Heart right ventricle (tissue), 16 donors: ENCODE results near the gene YWHAB. TPM values are rescaled to one million over a fixed set of nuclear protein-coding genes. Genes with fewer than 3 reads are reported as not detected.

Source experiments
- ATAC-seq, 8 donors: fragments of 200-7000 bp; cut with Tn5 transposase; one replicate each; pipeline ENCODE4 v1.9.1; 2020; ENCODE audit warnings: mild to moderate bottlenecking in 8 of 8, moderate library complexity in 8 of 8, moderate number of reproducible peaks in 1 of 8
- DNase-seq, 2 donors: peaks; one replicate each; pipeline ENCODE4 v3.0.0-alpha.2; 2020
- H3K27ac ChIP-seq, 10 donors: fragments of 200-600 bp; sonication (generic) in 2 of 10; one replicate each; pipeline versions ENCODE4 v1.5.0 to v1.8.0; 2020 to 2022; ENCODE audit warnings: mild to moderate bottlenecking in 3 of 10
- H3K27me3 ChIP-seq, 7 donors: fragments of 200-600 bp; one replicate each; pipeline ENCODE4 v1.8.0; 2021 to 2022; ENCODE audit warnings: mild to moderate bottlenecking in 2 of 7
- H3K36me3 ChIP-seq, 9 donors: fragments of 200-600 bp; sonication (generic) in 1 of 9; one replicate each; pipeline versions ENCODE4 v1.5.0 to v1.8.0; 2020 to 2022; ENCODE audit warnings: mild to moderate bottlenecking in 2 of 9
- H3K4me1 ChIP-seq, 9 donors: fragments of 200-600 bp; sonication (generic) in 1 of 9; one replicate each; pipeline versions ENCODE4 v1.5.0 to v1.8.0; 2020 to 2022; ENCODE audit warnings: mild to moderate bottlenecking in 4 of 9
- H3K4me3 ChIP-seq, 10 donors: fragments of 200-600 bp; sonication (generic) in 2 of 10; one replicate each; pipeline versions ENCODE4 v1.5.0 to v1.8.0; 2020 to 2022; ENCODE audit warnings: mild to moderate bottlenecking in 7 of 10, moderate library complexity in 2 of 10
- H3K9me3 ChIP-seq, 11 donors: fragments of 200-600 bp in 10 of 11; sonication (generic) in 2 of 11; one replicate each; pipeline versions ENCODE4 v1.5.0 to v1.8.0; 2013 to 2022; ENCODE audit warnings: mild to moderate bottlenecking in 2 of 11, control low read depth in 1 of 11, moderate library complexity in 1 of 11
- CTCF ChIP-seq, 9 donors: fragments of 200-600 bp; sonication (generic) in 2 of 9; IDR thresholded peaks; one replicate each; pipeline versions ENCODE4 v1.5.0 to v1.8.0; 2021 to 2022; ENCODE audit warnings: antibody characterized with exemption in 9 of 9, mild to moderate bottlenecking in 5 of 9, moderate library complexity in 1 of 9
- WGBS, 2 donors: extraction: QIAGEN DNeasy Blood & Tissue Kit; methylation state at CpG; one replicate each; pipeline ENCODE4 v1.1.7; 2013; ENCODE audit warnings: inconsistent platforms in 1 of 2; 5-methylcytosine and 5-hydroxymethylcytosine counted together
- intact Hi-C, 10 donors: fragments of 100-400 bp; cut with DNase I; formaldehyde crosslinking; loops; one replicate each; pipeline versions ENCODE4 v1.11.1 to v1.14.2; 2022
- polyA plus RNA-seq, 2 donors: library from polyadenylated mRNA; stranded (reverse); fragments of 200-250 nt; gene quantifications; one replicate each; pipeline ENCODE4 v1.2.3, GENCODE V29; 2013
- total RNA-seq, 10 donors: library from RNA; stranded (reverse); fragmentation: NEBNext Ultra II Directional in 3 of 10; extraction: Animal tissue kit (Norgen Biotek cat#: 25700) in 3 of 10; gene quantifications; one replicate each; pipeline versions ENCODE4 v1.2.1 to v1.2.4, GENCODE V29; 2021 to 2023
- donor health status: Arrhythmogenic right ventricular cardiomyopathy.
- donor health status: ischemic (EF 13 %, LVEDD 7.1; RV severe dilation, severe dysfunction).
- donor health status: healthy with polysubstance abuse.
- donor health status: DM: no; HTN: yes; CAD: no.
- donor health status: DM: no; HTN: no; CAD: no.
- donor health status: ischemic (EF 25% LVEDD 6.9; RV normal size, moderate dysfunction).
- donor health status: ischemic (EF 25% LVEDD 5.7; RV mildly dilated, moderate dysfunction).
- donor health status: healthy.
- donor health status: DM: yes; HTN: yes; CAD: no.
- donor health status: Ischemic cardiomyopathy.
- donor health status: ischemic (EF 35%, LVEDD 5.7; RV mildly dilated, moderate dysfunction).
- donor health status: nonischemic (EF 11% LVEDD 7.7; RV severe dilation, severe dysfunction).
- donor health status: DM: yes; HTN: yes; CAD: no.
- donor health status: PGD.
- donor health status: ischemic (EF 29% LVEDD 5.4; RV normal size, mild dysfunction).
- donor health status: nonischemic (EF 23%, LVEDD 6.1; RV moderate dilation, normal function).

YWHAB gene
- total and polyA plus RNA-seq, 12 donors: 37.9 to 130 (median 114) TPM

GRCh38 chr20:44917399-44917798, 31.9 kb downstream of the YWHAB start:
- no peak overlapping the region for H3K27ac ChIP-seq
- no peaks in the 10 kb centered on the region for H3K27me3 ChIP-seq
- H3K4me1 ChIP-seq: no peaks in the 10 kb centered on the region
- ATAC-seq: no peak
- TF ChIP-seq CTCF (IDR thresholded peaks at IDR 0.05): no peak
- H3K4me3 ChIP-seq: no peak overlapping the region
- intact Hi-C loops: no loop called here
- DNase-seq: no peak
- peaks cover 0 to 37% (median 0%) of the 10 kb centered on the region in 9 donors for H3K36me3 ChIP-seq
- no peaks in the 10 kb centered on the region for H3K9me3 ChIP-seq
- 99% methylated on average over 2 of the region's 2 CpGs for WGBS, 2 donors

GRCh38 chr20:44918342-44918741, 32.8 kb downstream of the YWHAB start:
- no peak for TF ChIP-seq CTCF (IDR thresholded peaks at IDR 0.05)
- no peak overlapping the region for H3K27ac ChIP-seq
- H3K4me3 ChIP-seq: no peak overlapping the region
- DNase-seq (no peak), ATAC-seq (no peak)
- H3K36me3 ChIP-seq: peaks cover 0 to 37% (median 0%) of the 10 kb centered on the region in 9 donors
- 99% methylated on average over 3 of the region's 3 CpGs for WGBS, 2 donors
- H3K27me3 ChIP-seq: no peaks in the 10 kb centered on the region
- H3K4me1 ChIP-seq: no peaks in the 10 kb centered on the region
- intact Hi-C loops: no loop called here
- no peaks in the 10 kb centered on the region for H3K9me3 ChIP-seq

- 96 to 98% methylated on average over 10 of the region's 10 CpGs for WGBS, 2 donors
- ATAC-seq: no peak
- TF ChIP-seq CTCF (IDR thresholded peaks at IDR 0.05): no peak
- no peaks in the 10 kb centered on the region for H3K4me1 ChIP-seq
- H3K27ac ChIP-seq: no peak overlapping the region
- no peaks in the 10 kb centered on the region for H3K9me3 ChIP-seq
- H3K36me3 ChIP-seq: peaks cover 0 to 37% (median 0%) of the 10 kb centered on the region in 9 donors
- DNase-seq: no peak
- H3K4me3 ChIP-seq: no peak overlapping the region
- intact Hi-C loops: no loop called here
- no peaks in the 10 kb centered on the region for H3K27me3 ChIP-seq
These were observed 33.3 kb downstream of the YWHAB start for GRCh38 chr20:44918761-44919160.

- intact Hi-C loops: no loop called here
- Histone ChIP-seq H3K36me3 (peaks cover 0 to 35% (median 0%) of the 10 kb centered on the region in 9 donors), H3K4me3 (no peak overlapping the region), H3K4me1 (no peaks in the 10 kb centered on the region), H3K27ac (no peak overlapping the region), H3K27me3 (no peaks in the 10 kb centered on the region), H3K9me3 (no peaks in the 10 kb centered on the region)
- ATAC-seq (no peak), DNase-seq (no peak)
- no peak for TF ChIP-seq CTCF (IDR thresholded peaks at IDR 0.05)
- WGBS, 2 donors: 97 to 98% methylated on average over 14 of the region's 14 CpGs
These were observed 35.9 kb downstream of the YWHAB start for GRCh38 chr20:44921447-44921846.
